ENCODE results near the gene MAPK1IP1L. TPM values are rescaled to one million over a fixed set of nuclear protein-coding genes. Genes with fewer than 3 reads are reported as not detected.

The MAPK1IP1L gene
- total RNA-seq, 4 donors from 2014 or later, result 25.3 to 54.0 (median 41.9) TPM

DNA sequence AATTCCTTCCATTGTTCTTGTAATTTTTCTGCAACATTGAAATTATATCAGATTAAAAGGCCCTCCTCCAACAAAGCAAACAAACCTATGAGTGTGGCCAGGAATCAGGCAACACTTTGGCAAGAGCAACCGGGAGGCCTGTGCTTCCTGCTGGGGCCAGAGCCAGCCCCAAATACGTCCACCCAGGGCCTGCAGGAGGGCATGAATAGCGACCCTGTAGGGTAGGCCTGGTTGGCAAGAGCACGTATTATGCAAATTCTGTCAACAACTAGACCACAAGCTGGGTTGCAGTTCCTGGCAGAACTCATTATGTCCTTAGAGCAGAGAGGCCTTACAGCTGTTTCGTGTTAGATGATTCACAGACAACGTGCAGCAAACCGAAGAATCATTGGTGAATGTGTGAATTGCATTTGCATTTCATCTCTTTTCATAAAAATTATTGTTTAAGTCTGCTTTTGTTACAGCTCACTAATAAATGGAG lies 50.7 kb downstream of the MAPK1IP1L start:
- WGBS, 2 donors, result 1 to 7% methylated on average over 7 of the region's 7 CpGs
- H3K27me3 ChIP-seq, result no peaks in the 10 kb centered on the region
- TF ChIP-seq POLR2A (IDR thresholded peaks at IDR 0.05) (peak; percentile 23 to 27), CTCF (IDR thresholded peaks at IDR 0.05) (no peak), EP300 (IDR thresholded peaks at IDR 0.05) (peak; percentile 60 to 97)
- H3K36me3 ChIP-seq, result no peaks in the 10 kb centered on the region
- peak; percentile 63 to 78 for DNase-seq (ENCODE audit: low spot score in 2 of 2)
- H3K4me1 ChIP-seq, result peaks cover 0 to 93% (median 66%) of the 10 kb centered on the region in 4 donors
- H3K27ac ChIP-seq, result peak overlapping the region; percentile 87 to 99 (median 94)
- peaks cover 0 to 7% (median 0%) of the 10 kb centered on the region in 4 donors for H3K9me3 ChIP-seq
- H3K4me3 ChIP-seq, result no peak overlapping the region

GRCh38 chr14:55103005-55103640 lies 51.7 kb downstream of the MAPK1IP1L start:
- Histone ChIP-seq H3K9me3 (peaks cover 0 to 7% (median 0%) of the 10 kb centered on the region in 4 donors), H3K27ac (peak overlapping the region; percentile 87 to 99 (median 94)), H3K4me1 (peaks cover 0 to 94% (median 69%) of the 10 kb centered on the region in 4 donors), H3K4me3 (peak overlapping the region in 1 of 4 donors; percentile 3), H3K27me3 (no peaks in the 10 kb centered on the region), H3K36me3 (no peaks in the 10 kb centered on the region)
- WGBS, 2 donors, result 26 to 27% methylated on average over 13 of the region's 13 CpGs
- TF ChIP-seq POLR2A (IDR thresholded peaks at IDR 0.05) (peak in 1 of 2 donors; percentile 37), CTCF (IDR thresholded peaks at IDR 0.05) (no peak), EP300 (IDR thresholded peaks at IDR 0.05) (peak in 1 of 2 donors; percentile 90)
- DNase-seq (ENCODE audit: low spot score in 2 of 2), result peak; percentile 76 to 83

- TF ChIP-seq EP300 (IDR thresholded peaks at IDR 0.05) (peak in 1 of 2 donors; percentile 54), POLR2A (IDR thresholded peaks at IDR 0.05) (no peak), CTCF (IDR thresholded peaks at IDR 0.05) (peak in 1 of 5 experiments; percentile 8)
- peak overlapping the region; percentile 87 to 99 (median 94) for H3K27ac ChIP-seq
- H3K9me3 ChIP-seq, result peaks cover 0 to 7% (median 0%) of the 10 kb centered on the region in 4 donors
- WGBS, 2 donors, result 94% methylated on average over 6 of the region's 6 CpGs
- no peaks in the 10 kb centered on the region for H3K27me3 ChIP-seq
- no peak for DNase-seq (ENCODE audit: low spot score in 2 of 2)
- no peaks in the 10 kb centered on the region for H3K36me3 ChIP-seq
- peaks cover 0 to 94% (median 69%) of the 10 kb centered on the region in 4 donors for H3K4me1 ChIP-seq
- no peak overlapping the region for H3K4me3 ChIP-seq
Measured at GRCh38 chr14:55103971-55104954, 52.8 kb downstream of the MAPK1IP1L start.

- Histone ChIP-seq H3K36me3 (no peaks in the 10 kb centered on the region), H3K27ac (peak overlapping the region; percentile 12 to 99 (median 92)), H3K4me1 (peaks cover 0 to 78% (median 65%) of the 10 kb centered on the region in 4 donors), H3K9me3 (peaks cover 0 to 7% (median 0%) of the 10 kb centered on the region in 4 donors), H3K27me3 (no peaks in the 10 kb centered on the region), H3K4me3 (no peak overlapping the region)
- TF ChIP-seq POLR2A (IDR thresholded peaks at IDR 0.05), result no peak
- no peak for TF ChIP-seq EP300 (IDR thresholded peaks at IDR 0.05)
- TF ChIP-seq CTCF (IDR thresholded peaks at IDR 0.05), result no peak
- DNase-seq (ENCODE audit: low spot score in 2 of 2), result no peak
- 69 to 72% methylated on average over 7 of the region's 7 CpGs for WGBS, 2 donors
Measured at GRCh38 chr14:55105991-55106390, 54.5 kb downstream of the MAPK1IP1L start.

Measured in tibial nerve (tissue), 4 donors.